Stimulated activated CD4-positive, alpha-beta T cell treated with anti-CD3 and anti-CD28 coated beads, Interleukin-12 subunit alpha, Interleukin-12 subunit beta, amount 100 ng/mL, for 4 hours (primary cell): ENCODE results near the gene CRCP.

ENCODE experiments used
- DNase-seq: peaks from one replicate; pipeline ENCODE4 v3.0.0-alpha.2; 2020

The CRCP gene

DNA sequence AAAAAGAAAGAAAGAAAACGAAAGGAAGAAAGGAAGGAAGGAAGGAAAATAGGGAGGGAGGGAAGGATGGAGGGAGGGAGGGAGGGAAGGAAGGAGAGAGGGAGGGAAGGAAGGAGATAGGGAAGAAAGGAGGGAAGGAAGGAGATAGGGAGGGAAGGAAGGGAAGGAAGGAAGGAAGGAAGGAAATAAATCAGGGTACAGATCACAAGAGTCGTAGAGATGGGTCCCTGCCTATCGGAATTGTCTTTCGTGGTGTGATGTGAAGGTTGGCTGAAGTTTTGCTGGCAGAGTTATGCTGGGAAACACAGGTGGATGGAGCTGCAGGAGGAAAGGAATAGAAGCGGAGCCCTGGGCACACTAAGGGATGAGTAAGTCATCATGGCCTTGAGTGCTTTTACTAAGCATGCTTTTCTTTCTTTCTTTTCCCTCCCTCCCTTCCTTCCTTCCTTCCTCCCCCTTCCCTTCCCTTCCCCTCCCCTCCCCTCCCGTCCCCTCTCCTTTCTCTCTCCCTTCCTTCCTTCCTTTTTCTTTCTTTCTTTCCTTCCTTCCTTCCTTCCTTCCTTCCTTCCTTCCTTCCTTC is 78.6 kb downstream of the CRCP start:
- DNase-seq, result no peak

DNA sequence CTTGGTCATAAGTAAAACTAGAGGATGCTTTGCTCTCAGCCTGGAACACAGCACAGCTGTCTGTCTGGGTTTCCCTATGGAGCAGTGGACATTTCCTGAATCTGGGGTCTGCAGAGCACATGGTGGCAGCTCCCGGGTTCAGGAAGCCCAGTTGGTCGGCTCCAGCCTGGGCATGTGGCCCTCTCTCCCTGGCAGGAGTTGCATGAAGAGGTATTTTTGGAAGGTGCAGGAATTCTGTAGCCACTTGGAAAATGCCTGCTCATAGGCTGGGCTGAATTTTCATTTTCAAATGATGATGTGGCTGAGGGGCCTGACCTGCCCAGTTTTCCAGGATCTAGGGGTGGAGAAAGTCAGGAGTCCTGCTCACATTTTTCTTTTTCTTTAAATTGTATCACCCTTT is 83.8 kb downstream of the CRCP start:
- no peak for DNase-seq

DNA sequence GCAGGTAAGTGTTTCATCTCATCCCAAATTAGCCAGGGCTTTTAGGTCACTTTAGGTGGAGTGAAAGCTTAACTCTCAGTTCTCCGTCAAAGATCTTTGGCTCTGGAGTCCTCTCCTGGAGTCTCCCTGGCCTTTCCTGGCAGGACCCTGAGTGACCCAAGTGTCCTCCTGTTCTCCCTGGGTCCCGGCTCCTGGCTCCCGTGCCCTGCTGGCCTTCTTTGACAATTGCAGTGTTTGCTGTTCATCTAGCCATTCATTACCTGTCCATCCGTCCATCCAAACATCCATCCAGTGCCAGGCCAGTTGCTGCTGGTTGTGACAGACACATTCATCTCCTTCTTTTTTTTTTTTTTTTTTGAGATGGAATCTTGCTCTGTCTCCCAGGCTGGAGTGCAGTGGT is 84.3 kb downstream of the CRCP start:
- DNase-seq, result no peak

DNA sequence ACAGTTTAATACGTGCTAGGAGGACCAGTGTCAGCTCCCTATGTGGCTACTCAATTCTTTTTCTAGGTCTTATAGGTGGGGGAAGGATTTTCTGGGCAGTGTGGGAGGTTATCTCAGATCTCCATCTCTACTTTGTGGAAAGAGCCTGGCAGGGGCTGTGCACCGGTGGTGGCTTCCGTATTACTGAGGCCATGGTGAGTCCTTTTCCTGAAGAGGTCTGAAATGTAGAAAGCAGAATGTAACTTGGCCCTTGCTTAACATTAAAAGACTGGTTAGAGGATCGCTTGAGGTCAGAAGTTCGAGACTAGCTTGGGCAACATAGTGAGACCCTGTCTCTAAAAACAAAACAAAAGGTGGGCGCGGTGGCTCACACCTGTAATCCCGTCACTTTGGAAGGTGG is 87.8 kb downstream of the CRCP start:
- DNase-seq, result no peak
